HepG2 (cell line): ENCODE measurements around the gene MLST8. TPM values are rescaled to one million over a fixed set of nuclear protein-coding genes. Genes with fewer than 3 reads are reported as not detected.
A peak's percentile ranks its signal among the peaks of the same experiment; 100 is the strongest.

Experiments
- ATF4 ChIP-seq, 2 experiments: fragments of 450-650 bp in 1 of 2; sonication (generic) in 1 of 2; formaldehyde crosslinking; IDR thresholded peaks; 2 replicates each; pipeline versions ENCODE4 v1.5.0 to v1.8.0; 2020 to 2022; ENCODE audit warnings: mild to moderate bottlenecking in 1 of 2, missing genetic modification reagents in 1 of 2
- BHLHE40 ChIP-seq: IDR thresholded peaks from 2 replicates; pipeline ENCODE4 v1.6.1; 2011; ENCODE audit warnings: low read length, improper control_type of control experiment
- FOXJ3 ChIP-seq: sonication (generic); formaldehyde crosslinking; IDR thresholded peaks from 2 replicates; pipeline ENCODE4 v1.4.0; 2020; ENCODE audit warnings: missing genetic modification reagents, mild to moderate bottlenecking, borderline replicate concordance
- GATA4 ChIP-seq: sonication (generic); IDR thresholded peaks from 2 replicates; pipeline ENCODE4 v1.6.1; 2016; ENCODE audit warnings: antibody characterized with exemption, low read depth, borderline replicate concordance
- HHEX ChIP-seq: IDR thresholded peaks from 2 replicates; pipeline ENCODE4 v1.6.1; 2016; ENCODE audit warnings: control low read depth
- HMGXB3 ChIP-seq: sonication (generic); formaldehyde crosslinking; IDR thresholded peaks from 2 replicates; pipeline ENCODE4 v1.4.0; 2020; ENCODE audit warnings: missing genetic modification reagents, borderline replicate concordance
- IKZF1 ChIP-seq: fragments of 450-650 bp; IDR thresholded peaks from 2 replicates; pipeline ENCODE4 v1.7.1; 2016
- MBNL3 ChIP-seq: fragments of 250-450 bp; sonication (Bioruptor Pico); conservative IDR thresholded peaks from 2 replicates; pipeline ENCODE4 v1.8.0; 2022; ENCODE audit warnings: mild to moderate bottlenecking, inconsistent platforms
- MEIS1 ChIP-seq: sonication (generic); formaldehyde crosslinking; IDR thresholded peaks from 2 replicates; pipeline ENCODE4 v1.9.0; 2021; ENCODE audit warnings: mild to moderate bottlenecking, missing genetic modification reagents, moderate library complexity, borderline replicate concordance
- TRIM22 ChIP-seq: fragments of 450-650 bp; IDR thresholded peaks from 2 replicates; pipeline ENCODE4 v1.6.1; 2017
- UBTF ChIP-seq: sonication (generic); formaldehyde crosslinking; IDR thresholded peaks from 2 replicates; pipeline ENCODE4 v1.4.0; 2020; ENCODE audit warnings: mild to moderate bottlenecking, missing genetic modification reagents
- USF2 ChIP-seq, 2 experiments: sonication (generic) in 1 of 2; formaldehyde crosslinking in 1 of 2; IDR thresholded peaks; 2 replicates each; pipeline versions ENCODE4 v1.5.1 to v1.6.1; 2011 to 2020; ENCODE audit warnings: borderline replicate concordance in 1 of 2, low read depth in 1 of 2, low read length in 1 of 2, mild to moderate bottlenecking in 1 of 2, missing genetic modification reagents in 1 of 2, moderate library complexity in 1 of 2
- ZNF225 ChIP-seq: sonication (generic); formaldehyde crosslinking; IDR thresholded peaks from 2 replicates; pipeline ENCODE4 v1.4.0; 2020; ENCODE audit warnings: mild to moderate bottlenecking, missing genetic modification reagents
- ZNF335 ChIP-seq: sonication (generic); formaldehyde crosslinking; IDR thresholded peaks from 2 replicates; pipeline ENCODE4 v1.4.0; 2020; ENCODE audit warnings: missing genetic modification reagents
- ZNF382 ChIP-seq: sonication (generic); formaldehyde crosslinking; IDR thresholded peaks from 2 replicates; pipeline ENCODE4 v1.5.0; 2020; ENCODE audit warnings: missing genetic modification reagents, mild to moderate bottlenecking, borderline replicate concordance
- ZNF629 ChIP-seq: sonication (generic); formaldehyde crosslinking; conservative IDR thresholded peaks from 2 replicates; pipeline ENCODE4 v1.5.0; 2020; ENCODE audit warnings: missing genetic modification reagents
- ZNF724P ChIP-seq: sonication (generic); formaldehyde crosslinking; IDR thresholded peaks from 2 replicates; pipeline ENCODE4 v1.8.0; 2022; ENCODE audit warnings: missing genetic modification reagents, borderline replicate concordance
- polyA plus RNA-seq, 8 experiments: library from polyadenylated mRNA; depleted of rRNA in 3 of 8; stranded (reverse) in 7 of 8; unstranded in 1 of 8; fragments of >200 nt; fragmentation: Illumina TruSeq in 4 of 8; extraction: Trizol in 4 of 8; gene quantifications; 2 replicates each; pipeline versions ENCODE4 v1.2.1 to v1.2.3, GENCODE V29; 2011 to 2016; ENCODE audit warnings: low read depth in 4 of 8, missing spikeins in 1 of 8, mixed read lengths in 1 of 8; ENCODE audit not compliant: insufficient read depth in 1 of 8
- total RNA-seq, 5 experiments: library from RNA; depleted of rRNA; stranded (reverse); fragments of >200 nt; fragmentation: Illumina TruSeq; extraction: Trizol; gene quantifications; 2 replicates each; pipeline ENCODE4 v1.2.3, GENCODE V29; 2016; ENCODE audit warnings: low read depth in 1 of 5

MLST8 gene
- total and polyA plus RNA-seq, 2 of the 13 experiments (the other 11 are each of a cell fraction or from before 2014, with no cell fraction given) = 30.8 to 72.7 TPM

- TF ChIP-seq USF2 (IDR thresholded peaks at IDR 0.05; ENCODE audit: low read depth, low read length) (no peak), USF2 (CRISPR knock-in tag; IDR thresholded peaks at IDR 0.05; ENCODE audit: borderline replicate concordance) (no peak), HMGXB3 (CRISPR knock-in tag) (no peak), IKZF1 (no peak), HHEX (CRISPR knock-in tag) (no peak), BHLHE40 (no peak), ZNF629 (CRISPR knock-in tag) (no peak), TRIM22 (no peak), ZNF225 (no peak), ATF4 (CRISPR knock-in tag; IDR thresholded peaks at IDR 0.05) (no peak), MEIS1 (CRISPR knock-in tag) (0 out of 2 replicates have a peak, but pooled peaks have one; percentile 6), MBNL3 (CRISPR knock-in tag) (no peak), FOXJ3 (CRISPR knock-in tag) (no peak), ZNF724P (CRISPR knock-in tag) (no peak), ZNF335 (CRISPR knock-in tag) (no peak), UBTF (CRISPR knock-in tag) (peak; percentile 57; the same call in 1 of the 2 replicates), GATA4 (no peak), ZNF382 (CRISPR knock-in tag) (no peak)
These were observed 49.0 kb upstream of the MLST8 start (continued) for GRCh38 chr16:2155977-2156848.
